Esophagus muscularis mucosa (tissue), 4 donors: Measurements from ENCODE around the gene RDH14.

Source experiments
- EP300 ChIP-seq: sonication (generic); formaldehyde crosslinking; IDR thresholded peaks from one replicate; pipeline ENCODE4 v1.6.1; 2017; ENCODE audit warnings: antibody characterized with exemption
- POLR2A ChIP-seq: fragments of 450-650 bp; IDR thresholded peaks from one replicate; pipeline ENCODE4 v1.6.1; 2017; ENCODE audit warnings: antibody characterized with exemption, moderate library complexity, mild to moderate bottlenecking, low read depth
- POLR2AphosphoS5 ChIP-seq, 2 donors: sonication (generic); formaldehyde crosslinking; IDR thresholded peaks; one replicate each; pipeline ENCODE4 v1.6.1; 2017; ENCODE audit warnings: antibody characterized with exemption in 2 of 2
- TF ChIP-seq, protein P1 (sequence below), 3 experiments: fragments of 200-600 bp in 2 of 3; fragments of 450-650 bp in 1 of 3; sonication (generic) in 2 of 3; IDR thresholded peaks; one replicate each; pipeline ENCODE4 v1.5.1; 2017 to 2019; ENCODE audit warnings: antibody characterized with exemption in 3 of 3, mild to moderate bottlenecking in 2 of 3, moderate library complexity in 1 of 3

DNA sequence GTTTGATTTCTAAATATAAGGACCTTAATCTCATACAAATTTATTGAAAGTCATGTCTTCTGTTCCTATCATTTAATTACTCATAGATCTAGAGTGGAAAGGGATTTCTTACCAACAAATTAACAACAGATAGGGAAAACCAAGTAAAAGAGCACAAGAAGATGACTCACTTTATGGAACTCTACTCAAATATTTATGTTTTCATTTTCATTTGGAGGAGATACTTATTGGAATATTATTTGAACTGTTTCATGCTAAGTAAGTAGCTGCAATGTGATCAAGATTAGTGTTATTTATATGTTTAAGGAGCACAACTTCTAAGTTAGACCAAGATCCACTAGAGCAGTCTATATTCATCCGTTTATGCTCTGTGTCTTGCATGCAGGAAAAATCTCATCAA is 27.6 kb upstream of the RDH14 start:
- no peak for TF ChIP-seq EP300
- TF ChIP-seq, protein P1, sequence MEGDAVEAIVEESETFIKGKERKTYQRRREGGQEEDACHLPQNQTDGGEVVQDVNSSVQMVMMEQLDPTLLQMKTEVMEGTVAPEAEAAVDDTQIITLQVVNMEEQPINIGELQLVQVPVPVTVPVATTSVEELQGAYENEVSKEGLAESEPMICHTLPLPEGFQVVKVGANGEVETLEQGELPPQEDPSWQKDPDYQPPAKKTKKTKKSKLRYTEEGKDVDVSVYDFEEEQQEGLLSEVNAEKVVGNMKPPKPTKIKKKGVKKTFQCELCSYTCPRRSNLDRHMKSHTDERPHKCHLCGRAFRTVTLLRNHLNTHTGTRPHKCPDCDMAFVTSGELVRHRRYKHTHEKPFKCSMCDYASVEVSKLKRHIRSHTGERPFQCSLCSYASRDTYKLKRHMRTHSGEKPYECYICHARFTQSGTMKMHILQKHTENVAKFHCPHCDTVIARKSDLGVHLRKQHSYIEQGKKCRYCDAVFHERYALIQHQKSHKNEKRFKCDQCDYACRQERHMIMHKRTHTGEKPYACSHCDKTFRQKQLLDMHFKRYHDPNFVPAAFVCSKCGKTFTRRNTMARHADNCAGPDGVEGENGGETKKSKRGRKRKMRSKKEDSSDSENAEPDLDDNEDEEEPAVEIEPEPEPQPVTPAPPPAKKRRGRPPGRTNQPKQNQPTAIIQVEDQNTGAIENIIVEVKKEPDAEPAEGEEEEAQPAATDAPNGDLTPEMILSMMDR (IDR thresholded peaks at IDR 0.05) = no peak
- no peak for TF ChIP-seq POLR2AphosphoS5 (IDR thresholded peaks at IDR 0.05)
- TF ChIP-seq POLR2A = no peak
